ENCODE measurements around the gene POP7.
A peak's percentile ranks its signal among the peaks of the same experiment; 100 is the strongest.
"Not testable (repeated sequence)": the region's sequence is repeated elsewhere in the genome, so short reads cannot be mapped to it uniquely, and the experiment has no call there.

The POP7 gene

DNA sequence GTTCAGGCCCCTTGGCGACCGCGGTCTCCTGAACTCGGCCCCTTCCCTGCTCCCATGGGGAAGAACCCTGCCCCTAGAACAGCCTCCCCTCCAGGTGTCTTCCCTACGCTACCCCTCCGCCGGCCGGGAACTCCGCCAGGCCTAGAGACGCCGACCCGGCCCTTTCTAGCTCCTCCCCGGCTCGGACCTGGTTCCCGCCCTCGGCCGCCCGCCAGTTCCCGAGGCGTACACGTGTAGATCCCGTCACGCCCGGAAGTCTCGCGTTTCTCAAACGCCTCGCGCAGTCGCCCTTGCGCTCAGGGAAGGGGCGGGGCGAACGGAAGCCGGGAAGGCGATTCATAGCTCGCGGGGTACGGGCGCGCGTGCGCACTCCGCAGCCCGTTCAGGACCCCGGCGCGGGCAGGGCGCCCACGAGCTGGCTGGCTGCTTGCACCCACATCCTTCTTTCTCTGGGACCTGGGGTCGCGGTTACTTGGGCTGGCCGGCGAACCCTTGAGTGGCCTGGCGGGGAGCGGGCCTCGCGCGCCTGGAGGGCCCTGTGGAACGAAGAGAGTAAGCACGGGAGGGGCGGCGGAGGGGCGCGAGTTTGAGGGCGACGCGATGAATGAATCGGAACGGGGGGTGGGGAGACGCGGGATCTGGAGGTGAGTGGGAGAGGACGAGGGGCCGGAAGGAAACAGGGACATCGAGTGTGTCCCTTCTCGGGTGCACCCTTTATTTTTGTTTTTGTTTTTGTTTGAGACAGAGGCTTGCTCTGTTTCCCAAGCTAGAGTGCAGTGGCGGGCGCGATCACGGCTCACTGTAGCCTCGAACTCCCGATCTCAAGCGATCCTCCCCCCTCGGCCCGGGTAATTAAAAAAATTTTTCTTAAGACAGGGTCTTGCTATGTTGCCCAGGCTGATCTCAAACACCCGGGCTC lies at the start of gene POP7:
TSS of gene POP7 (plus strand) at position 369 of the 919 bp plus-strand sequence. CDS start 710 bp downstream, outside the sequence.
- DNase-seq (ENCODE audit: low spot score) = peak; percentile 90

DNA sequence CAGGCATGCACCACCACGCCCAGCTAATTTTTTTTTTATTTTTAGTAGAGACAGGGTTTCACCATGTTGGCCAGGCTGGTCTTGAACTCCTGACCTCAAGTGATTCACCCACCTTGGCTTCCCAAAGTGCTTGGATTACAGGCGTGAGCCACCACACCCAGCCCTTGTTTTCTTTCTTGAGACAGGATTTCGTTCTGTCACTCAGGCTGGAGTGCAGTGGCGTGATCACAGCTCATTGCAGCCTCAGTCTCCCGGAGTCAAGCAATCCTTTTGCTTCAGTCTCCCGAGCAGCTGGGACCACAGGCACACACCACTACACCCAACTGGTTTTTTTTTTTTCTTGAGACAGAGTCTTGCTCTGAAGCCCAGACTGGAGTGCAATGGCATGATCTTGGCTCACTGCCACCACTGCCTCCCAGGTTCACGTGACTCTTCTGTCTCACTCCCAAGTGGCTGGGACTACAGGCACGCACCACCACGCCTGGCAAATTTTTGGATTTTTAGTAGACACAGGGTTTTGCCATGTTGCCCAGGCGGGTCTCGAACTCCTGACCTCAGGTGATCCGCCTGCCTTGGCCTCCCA lies 43.6 kb upstream of the POP7 start:
- not testable (repeated sequence) for DNase-seq (ENCODE audit: low spot score)

DNA sequence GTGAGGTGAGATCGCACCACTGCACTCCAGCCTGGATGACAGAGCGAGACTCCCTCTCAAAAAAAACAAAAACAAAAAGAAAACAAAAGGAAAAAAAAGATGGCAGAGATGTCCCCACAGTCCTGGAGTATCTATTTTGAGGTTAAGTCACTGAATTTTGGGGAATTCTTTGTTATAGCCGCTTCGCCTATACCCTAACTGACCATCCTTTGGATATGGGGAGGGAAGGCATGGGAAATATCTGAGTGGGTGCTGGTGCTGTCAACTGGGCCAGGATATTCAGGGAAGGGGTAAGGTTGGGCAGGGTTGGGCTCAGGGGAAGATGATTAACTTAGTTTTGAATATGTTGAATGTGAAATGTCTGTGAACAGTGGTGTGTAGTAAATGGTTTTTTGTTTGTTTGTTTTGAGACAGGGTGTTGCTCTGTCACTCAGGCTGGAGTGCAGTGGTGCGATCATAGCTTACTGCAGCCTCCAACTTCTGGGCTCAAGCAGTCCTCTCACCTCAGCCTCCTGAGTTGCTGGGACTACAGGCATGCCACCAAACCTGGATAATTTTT lies 40.7 kb upstream of the POP7 start:
- DNase-seq (ENCODE audit: low spot score) = no peak

DNA sequence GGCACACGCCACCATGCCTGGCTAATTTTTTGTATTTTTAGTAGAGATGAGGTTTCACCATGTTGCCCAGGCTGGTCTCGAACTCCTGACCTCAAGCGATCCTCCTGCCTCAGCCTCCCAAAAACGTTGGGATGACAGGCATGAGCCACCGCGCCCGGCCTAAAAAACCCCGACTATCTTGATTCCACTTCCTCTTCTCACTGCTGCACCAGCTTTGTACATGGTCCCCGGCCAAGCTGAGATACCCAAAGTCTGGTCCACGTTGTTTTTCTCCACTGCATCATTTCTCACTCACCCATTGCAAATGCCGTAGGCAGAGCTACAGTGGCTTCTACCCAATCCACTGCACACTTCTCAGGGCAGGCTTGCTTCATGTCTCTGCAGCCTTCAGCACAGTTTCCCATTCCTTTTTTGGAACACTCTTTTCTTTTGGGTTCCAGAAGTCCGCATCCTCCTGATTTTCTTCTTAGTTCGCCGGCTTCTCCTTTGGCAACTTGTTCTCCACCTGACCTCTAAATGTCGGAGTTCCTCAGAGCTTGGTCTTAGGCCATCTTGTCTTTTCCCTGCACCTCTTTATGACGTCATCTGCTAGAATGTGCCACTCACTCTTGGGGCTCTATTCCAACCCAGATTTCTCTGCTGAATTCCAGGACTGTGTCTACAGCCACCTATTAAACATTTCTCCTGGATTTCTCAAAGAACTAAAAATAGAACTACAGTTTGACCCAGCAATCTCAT lies 38.4 kb upstream of the POP7 start:
- no peak for DNase-seq (ENCODE audit: low spot score)

DNA sequence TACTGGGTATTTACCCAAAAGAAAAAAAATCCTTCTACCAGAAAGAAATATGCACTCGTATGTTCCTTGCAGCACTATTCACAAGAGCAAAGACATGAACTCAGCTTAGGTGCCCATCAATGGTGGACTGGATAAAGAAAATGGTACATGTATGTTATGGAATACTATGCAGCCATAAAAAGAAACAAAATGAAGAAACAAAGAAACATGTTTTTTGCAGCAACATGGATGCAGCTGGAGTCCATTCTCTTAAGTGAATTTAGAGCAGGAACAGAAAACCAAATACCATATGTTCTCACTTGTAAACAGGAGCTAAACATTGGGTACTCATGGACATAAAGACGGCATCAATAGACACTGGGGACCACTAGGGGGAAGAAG lies 37.9 kb upstream of the POP7 start:
- no peak for DNase-seq (ENCODE audit: low spot score)

DNA sequence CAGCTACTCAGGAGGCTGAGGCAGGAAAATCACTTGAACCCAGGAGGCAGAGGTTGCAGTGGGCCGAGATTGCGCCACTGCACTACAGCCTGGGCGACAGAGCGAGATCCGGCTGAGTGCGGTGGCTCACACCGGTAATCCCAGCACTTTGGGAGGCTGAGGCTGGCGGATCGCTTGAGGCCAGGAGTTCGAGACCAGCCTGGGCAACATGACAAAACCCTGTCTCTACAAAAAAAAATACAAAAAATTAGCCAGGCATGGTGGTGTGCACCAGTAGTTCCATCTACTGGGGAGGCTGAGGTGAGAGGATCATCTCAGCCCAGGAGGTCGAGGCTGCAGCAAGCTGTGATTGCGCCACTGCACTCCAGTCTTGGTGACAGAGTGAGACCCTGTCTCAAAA lies 36.8 kb upstream of the POP7 start:
- not testable (repeated sequence) for DNase-seq (ENCODE audit: low spot score)

DNA sequence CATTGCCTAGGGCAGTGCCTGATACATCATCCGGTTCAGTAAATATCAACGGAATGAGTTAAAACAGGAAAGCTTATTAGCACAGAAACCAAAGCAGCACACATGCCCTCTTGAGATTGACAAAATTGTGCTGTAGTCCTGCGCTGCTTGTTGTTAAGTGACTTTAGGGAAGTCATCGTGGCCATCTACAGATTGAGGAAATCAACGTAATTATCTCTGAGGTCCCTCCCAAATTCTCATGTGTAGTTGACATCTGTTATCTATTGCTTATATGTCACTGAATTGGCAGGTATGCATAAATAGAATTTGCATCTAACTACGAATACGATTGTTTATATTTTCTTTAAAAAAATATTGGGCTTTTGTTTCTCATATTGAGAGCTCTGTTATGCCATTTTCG lies 35.8 kb upstream of the POP7 start:
- DNase-seq (ENCODE audit: low spot score) = no peak

DNA sequence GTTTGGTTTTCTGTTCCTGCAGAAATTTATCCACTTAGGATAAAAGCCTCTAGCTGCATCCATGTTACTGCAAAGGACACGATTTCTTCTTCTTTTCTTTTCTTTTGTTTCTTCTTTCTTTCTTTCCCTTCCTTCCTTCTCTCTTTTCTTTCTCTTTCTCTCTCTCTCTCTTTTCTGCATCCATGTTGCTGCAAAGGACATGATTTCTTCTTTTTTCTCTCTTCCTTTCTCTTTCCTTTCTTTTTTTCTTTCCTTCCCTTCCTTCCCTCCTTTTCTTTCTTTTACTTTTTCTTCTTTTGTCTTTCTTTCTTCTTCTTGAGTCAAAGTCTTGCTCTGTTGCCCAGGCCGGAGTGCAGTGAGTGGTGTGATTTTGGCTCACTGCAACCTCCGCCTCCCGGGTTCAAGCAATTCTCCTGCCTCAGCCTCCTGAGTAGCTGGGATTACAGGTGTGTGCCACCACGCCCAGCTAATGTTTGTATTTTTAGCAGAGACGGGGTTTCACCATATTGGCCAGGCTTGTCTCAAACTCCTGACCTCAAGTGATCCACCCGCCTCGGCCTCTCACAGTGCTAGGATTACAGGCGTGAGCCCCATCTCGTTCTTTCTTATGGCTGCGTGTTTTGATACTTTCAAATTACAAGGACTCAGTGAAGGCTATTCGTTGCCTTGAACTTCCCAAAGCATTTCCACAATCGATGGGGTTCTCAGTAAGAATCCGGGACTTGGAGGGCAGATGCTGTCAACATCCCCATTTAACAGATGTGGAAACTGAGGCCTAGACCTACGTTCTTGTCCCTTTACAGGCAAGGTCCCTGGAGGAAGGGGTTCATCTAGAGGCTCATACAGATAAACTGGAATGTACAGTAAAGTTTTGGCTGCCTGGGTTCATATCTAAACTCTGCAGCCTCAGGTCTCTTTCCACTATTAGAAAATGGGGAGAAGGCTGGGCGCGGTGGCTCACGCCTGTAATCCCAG lies 34.3 kb upstream of the POP7 start:
- no peak for DNase-seq (ENCODE audit: low spot score)

DNA sequence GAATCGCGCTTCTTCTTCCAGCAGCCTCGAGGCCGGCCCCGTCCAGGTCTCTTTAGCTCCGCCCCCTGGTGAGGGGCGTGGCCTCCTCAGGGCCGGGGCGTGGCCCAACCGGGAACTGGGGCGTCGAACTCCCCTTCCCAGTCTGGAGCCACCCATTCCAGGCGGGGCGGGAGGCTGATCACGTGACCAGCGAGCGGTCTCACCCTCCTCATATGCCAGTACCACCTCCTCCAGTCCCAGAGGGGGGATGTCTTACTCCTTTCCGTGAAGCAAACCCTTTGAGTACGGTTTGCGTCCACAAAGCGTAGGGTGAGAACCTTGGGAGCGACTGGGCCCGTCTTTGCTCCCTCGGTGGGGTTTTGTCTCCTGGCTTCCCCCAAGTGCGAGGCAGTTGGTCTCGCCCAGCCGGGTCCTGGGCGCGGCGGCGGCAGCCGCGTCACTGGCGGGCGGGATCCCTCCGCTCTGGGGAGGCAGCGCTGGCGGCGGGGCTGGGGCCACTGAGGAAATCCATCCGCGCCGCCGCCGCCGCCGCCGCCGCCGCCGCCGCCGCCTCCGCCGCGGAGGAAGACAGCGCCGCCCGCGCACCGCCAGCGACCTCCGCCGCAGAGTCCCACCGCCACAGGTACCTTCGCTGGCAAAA lies 32.5 kb upstream of the POP7 start, which contains the start of gene GNB2:
TSS of gene GNB2 (plus strand) at position 439 of the 640 bp plus-strand sequence. CDS start 2,526 bp downstream, outside the sequence.
- peak; percentile 99 for DNase-seq (ENCODE audit: low spot score)

DNA sequence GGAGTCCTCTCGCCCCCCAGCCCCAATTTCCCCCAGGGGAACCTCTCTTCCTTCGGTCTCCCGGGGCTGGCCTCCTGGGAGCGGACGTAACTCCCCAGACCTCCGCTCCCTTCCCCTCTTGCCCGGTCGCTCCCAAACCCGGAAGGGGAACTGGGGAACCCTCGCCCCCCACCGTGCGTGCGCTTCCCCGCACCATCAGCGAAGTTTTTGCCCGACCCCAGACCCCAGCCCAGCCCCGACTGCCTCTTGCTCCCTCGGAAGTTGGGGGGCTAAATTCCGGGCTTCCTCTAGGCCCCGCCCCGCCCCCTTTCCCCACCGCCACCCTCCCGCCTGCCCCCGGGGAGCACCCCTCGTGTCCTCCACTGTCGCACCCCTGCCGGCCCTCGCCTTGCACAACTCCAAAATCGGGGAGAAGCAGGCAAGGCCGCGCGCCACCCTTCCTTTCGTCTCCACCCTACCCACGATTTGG lies 31.9 kb upstream of the POP7 start:
- DNase-seq (ENCODE audit: low spot score) = no peak

DNA sequence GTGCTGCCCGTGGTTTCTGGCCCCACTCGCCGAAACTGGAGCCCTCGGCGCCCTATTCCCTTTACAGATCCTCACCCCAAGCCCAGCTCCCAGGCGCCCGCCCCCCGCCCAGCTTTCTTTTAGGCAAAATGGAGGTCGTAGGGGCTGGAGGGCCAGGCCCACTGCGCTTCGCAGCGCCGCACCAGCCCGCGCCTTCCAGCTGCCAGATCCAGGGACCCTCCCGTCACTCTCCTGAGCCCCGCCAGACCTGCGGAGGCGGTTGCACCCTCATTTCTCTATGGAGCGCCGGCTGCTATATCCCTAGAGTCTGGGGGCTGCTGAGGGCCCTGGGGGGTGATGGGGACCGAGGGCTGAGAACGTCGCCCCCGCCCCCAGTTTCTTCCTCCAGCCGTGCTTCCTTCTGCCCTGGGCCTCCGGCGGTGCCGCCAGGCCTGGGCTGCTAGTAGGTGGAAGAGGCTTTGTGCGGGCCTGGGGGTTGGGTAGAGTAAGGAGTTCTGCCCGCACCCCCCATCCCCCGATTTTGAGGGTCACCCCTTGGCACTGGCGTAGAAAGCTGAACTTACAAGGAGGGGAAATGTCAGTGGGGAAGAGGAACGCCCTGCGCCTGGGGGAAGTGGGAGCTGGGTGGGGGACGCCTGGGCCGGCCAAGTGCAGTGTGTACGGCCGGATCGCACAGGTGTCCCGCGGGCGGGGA lies 31.4 kb upstream of the POP7 start:
- no peak for DNase-seq (ENCODE audit: low spot score)

DNA sequence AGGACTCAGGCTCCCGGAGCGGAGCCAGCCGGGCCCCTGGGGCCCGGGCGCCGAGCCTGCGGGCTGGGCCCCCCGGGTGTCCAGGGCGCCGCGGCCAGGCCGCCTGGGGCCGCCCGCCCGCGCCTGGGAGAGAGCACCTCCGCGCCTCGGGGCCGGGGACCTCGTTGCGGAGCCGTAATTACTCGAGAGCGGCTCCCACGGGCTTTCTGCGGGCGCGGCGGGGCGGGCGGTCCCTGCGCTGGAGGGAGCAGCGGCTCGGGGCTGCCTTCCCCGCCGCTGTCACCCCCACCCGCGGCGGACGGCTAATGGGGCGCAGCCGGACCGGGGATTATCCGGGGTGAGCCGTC lies 30.8 kb upstream of the POP7 start:
- no peak for DNase-seq (ENCODE audit: low spot score)

DNA sequence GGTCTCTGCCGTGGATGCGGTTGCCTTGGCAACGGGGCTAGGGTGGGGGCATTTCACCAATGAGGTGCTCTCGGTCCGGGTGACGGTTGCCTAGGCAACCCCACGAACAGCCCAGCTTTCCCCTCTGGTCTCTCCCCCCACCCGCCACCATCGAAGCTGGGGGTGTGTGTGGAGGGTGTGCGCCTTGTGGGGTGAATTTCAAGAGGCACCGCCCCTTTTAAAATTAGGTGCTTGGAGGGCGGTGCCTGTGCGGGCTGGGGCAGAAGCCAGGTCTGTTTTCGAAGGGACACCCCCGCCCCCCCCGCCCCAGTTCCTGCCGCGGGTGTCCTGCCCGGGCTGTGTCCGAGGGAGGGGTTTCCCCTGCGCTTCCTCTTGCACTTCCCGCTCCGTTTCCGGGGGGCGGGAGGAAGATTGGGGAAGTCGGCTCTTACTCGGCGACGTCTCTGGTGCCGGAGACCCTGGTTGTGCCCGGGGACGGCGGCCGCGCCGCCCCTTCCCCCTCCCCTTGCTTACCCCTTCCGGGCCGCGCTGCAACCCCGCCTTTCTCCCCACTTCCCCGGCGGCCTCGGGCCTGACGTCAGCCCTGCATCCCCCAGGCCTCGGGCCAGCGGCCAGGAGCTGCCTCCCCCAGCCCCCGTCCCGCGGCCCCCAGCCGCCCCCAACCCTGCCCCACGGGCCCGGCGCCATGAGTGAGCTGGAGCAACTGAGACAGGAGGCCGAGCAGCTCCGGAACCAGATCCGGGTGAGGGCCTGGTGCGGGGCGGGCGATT lies 30.2 kb upstream of the POP7 start:
- peak; percentile 61 for DNase-seq (ENCODE audit: low spot score)

DNA sequence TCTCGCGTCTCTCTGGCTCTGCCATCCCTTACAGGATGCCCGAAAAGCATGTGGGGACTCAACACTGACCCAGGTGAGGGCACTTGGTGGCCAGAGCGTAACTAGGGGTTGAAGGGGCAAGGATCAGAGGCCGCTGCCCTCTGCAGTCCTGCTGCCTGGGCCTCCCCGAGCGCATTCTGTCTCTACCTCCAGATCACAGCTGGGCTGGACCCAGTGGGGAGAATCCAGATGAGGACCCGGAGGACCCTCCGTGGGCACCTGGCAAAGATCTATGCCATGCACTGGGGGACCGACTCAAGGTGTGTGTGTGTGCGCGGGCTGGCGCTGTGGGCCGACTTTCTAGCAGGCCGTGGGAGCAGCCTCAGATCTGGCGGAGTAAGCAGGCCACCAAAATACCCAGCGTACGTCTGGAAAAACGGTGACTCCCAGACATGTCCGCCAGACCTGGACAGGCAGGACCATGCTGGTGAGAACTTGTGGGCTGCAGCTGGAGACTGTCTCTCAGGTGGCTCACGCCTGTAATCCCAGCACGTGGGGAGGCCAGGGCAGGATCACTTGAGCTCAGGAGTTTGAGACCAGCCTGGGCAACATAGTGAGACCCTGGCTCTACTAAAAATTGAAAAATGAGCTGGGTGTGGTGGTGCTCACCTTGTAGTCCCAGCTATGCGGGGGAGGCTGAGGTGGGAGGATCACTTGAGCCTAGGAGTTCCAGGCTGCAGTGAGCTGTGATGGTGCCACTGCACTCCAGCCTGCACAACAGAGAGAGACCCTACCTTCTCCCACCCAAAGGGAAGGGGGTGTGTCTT lies 29.2 kb upstream of the POP7 start:
- DNase-seq (ENCODE audit: low spot score) = no peak

DNA sequence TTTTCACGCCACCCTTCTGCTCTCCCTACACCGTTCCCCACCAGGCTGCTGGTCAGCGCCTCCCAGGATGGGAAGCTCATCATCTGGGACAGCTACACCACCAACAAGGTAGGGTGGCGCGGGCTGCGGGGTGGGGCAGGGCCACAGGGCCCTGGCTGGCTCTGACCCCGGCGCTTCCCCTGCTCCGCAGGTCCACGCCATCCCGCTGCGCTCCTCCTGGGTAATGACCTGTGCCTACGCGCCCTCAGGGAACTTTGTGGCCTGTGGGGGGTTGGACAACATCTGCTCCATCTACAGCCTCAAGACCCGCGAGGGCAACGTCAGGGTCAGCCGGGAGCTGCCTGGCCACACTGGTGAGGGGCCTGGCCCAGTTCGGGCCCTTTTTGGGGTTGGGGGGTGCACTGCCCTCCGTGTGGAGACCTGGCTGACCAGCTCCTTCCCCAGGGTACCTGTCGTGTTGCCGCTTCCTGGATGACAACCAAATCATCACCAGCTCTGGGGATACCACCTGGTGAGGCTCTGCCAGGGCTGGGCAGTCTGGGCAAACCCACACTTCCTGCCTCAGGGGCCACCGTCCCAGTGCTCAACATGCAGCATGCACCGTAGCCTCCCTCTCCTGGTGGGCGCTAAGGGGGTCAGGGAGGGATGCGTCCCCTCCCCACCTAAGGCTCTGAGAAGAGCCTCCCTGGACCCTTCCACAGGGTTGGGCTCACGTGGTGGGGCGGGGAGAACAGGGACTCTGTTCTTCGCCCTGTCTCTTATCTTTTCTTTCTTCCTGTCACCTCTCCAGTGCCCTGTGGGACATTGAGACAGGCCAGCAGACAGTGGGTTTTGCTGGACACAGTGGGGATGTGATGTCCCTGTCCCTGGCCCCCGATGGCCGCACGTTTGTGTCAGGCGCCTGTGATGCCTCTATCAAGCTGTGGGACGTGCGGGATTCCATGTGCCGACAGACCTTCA lies 28.3 kb upstream of the POP7 start:
- no peak for DNase-seq (ENCODE audit: low spot score)

DNA sequence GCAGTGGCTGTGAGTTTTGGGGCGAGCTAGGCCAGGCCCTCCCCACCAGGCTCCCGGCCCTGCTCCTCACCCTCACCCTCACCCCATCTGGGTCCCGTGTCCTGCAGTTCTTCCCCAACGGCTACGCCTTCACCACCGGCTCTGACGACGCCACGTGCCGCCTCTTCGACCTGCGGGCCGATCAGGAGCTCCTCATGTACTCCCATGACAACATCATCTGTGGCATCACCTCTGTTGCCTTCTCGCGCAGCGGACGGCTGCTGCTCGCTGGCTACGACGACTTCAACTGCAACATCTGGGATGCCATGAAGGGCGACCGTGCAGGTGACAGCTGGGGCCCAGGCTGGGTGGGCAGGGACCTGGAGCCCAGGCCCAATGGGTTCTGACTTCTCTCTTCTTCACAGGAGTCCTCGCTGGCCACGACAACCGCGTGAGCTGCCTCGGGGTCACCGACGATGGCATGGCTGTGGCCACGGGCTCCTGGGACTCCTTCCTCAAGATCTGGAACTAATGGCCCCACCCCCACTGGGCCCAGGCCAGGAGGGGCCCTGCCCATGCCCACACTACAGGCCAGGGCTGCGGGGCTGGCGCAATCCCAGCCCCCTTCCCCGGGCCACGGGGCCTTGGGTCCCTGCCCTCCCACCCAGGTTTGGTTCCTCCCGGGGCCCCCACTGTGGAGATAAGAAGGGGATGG lies 27.5 kb upstream of the POP7 start:
- DNase-seq (ENCODE audit: low spot score) = no peak
